WTC11 (cell line): ENCODE results near the gene FBXO40. TPM values are rescaled to one million over a fixed set of nuclear protein-coding genes. Genes with fewer than 3 reads are reported as not detected.
"Not testable (repeated sequence)": the region's sequence is repeated elsewhere in the genome, so short reads cannot be mapped to it uniquely, and the experiment has no call there.

ENCODE experiments used
- ATAC-seq: fragments of 200-7000 bp; cut with Tn5 transposase; 2 replicates; pipeline ENCODE4 v1.10.0; 2021; ENCODE audit warnings: mild to moderate bottlenecking, moderate library complexity
- CTCF ChIA-PET: fragments of 300-600 bp; sonication (Branson Sonifier 250); formaldehyde crosslinking; loops from one replicate; lab custom pipeline; 2021; ENCODE audit warnings: antibody characterized with exemption; lab: Charles Lee
- POLR2A ChIA-PET: fragments of 350-600 bp; sonication (Branson Sonifier 250); formaldehyde crosslinking; loops from one replicate; lab custom pipeline; 2021; ENCODE audit warnings: antibody characterized with exemption; lab: Charles Lee
- DNase-seq: peaks from one replicate; pipeline ENCODE4 v3.0.0; 2021; ENCODE audit warnings: low spot score
- H3K27ac Mint-ChIP-seq: 2 replicates; pipeline ENCODE4 v1.8.0; 2021; ENCODE audit warnings: mixed read lengths
- H3K27me3 Mint-ChIP-seq: 2 replicates; pipeline ENCODE4 v1.8.0; 2021; ENCODE audit warnings: low read depth, mild to moderate bottlenecking, moderate library complexity, mixed read lengths
- H3K36me3 Mint-ChIP-seq: 2 replicates; pipeline ENCODE4 v1.8.0; 2021; ENCODE audit warnings: mixed read lengths
- H3K4me1 Mint-ChIP-seq: 2 replicates; pipeline ENCODE4 v1.8.0; 2022; ENCODE audit warnings: mixed read lengths
- H3K4me3 Mint-ChIP-seq: 2 replicates; pipeline ENCODE4 v1.8.0; 2021; ENCODE audit warnings: mild to moderate bottlenecking, moderate library complexity, mixed read lengths
- H3K9me3 Mint-ChIP-seq: 2 replicates; pipeline ENCODE4 v1.8.0; 2021; ENCODE audit warnings: mixed read lengths
- AR ChIP-seq: fragments of 250-450 bp; sonication (Bioruptor Pico); IDR thresholded peaks from 2 replicates; pipeline ENCODE4 v1.9.0; 2021; ENCODE audit warnings: mild to moderate bottlenecking
- E2F1 ChIP-seq: sonication (generic); formaldehyde crosslinking; IDR thresholded peaks from 2 replicates; pipeline ENCODE4 v1.8.0; 2022; ENCODE audit warnings: mild to moderate bottlenecking, missing genetic modification reagents
- HMGA2 ChIP-seq: fragments of 250-450 bp; sonication (Bioruptor Pico); IDR thresholded peaks from 2 replicates; pipeline ENCODE4 v1.4.0; 2021; ENCODE audit warnings: mild to moderate bottlenecking, moderate library complexity
- JUN ChIP-seq: sonication (generic); formaldehyde crosslinking; IDR thresholded peaks from 2 replicates; pipeline ENCODE4 v1.8.0; 2023; ENCODE audit warnings: mild to moderate bottlenecking, missing genetic modification reagents
- KAT7 ChIP-seq: sonication (generic); formaldehyde crosslinking; IDR thresholded peaks from 2 replicates; pipeline ENCODE4 v1.8.1; 2023; ENCODE audit warnings: missing genetic modification reagents, mild to moderate bottlenecking, borderline replicate concordance
- MYBL2 ChIP-seq: sonication (generic); formaldehyde crosslinking; IDR thresholded peaks from 2 replicates; pipeline ENCODE4 v1.8.1; 2023; ENCODE audit warnings: mild to moderate bottlenecking, moderate library complexity, missing genetic modification reagents
- NFATC4 ChIP-seq: fragments of 250-450 bp; sonication (Bioruptor Pico); IDR thresholded peaks from 2 replicates; pipeline ENCODE4 v1.9.0; 2021; ENCODE audit warnings: mild to moderate bottlenecking
- NFYB ChIP-seq: sonication (generic); formaldehyde crosslinking; conservative IDR thresholded peaks from 2 replicates; pipeline ENCODE4 v1.8.0; 2022; ENCODE audit warnings: low read depth, missing genetic modification reagents
- STAT6 ChIP-seq: sonication (generic); formaldehyde crosslinking; conservative IDR thresholded peaks from 2 replicates; pipeline ENCODE4 v1.8.1; 2023; ENCODE audit warnings: mild to moderate bottlenecking, low read depth, missing genetic modification reagents, moderate library complexity
- USF1 ChIP-seq: sonication (generic); formaldehyde crosslinking; IDR thresholded peaks from 2 replicates; pipeline ENCODE4 v1.8.0; 2022; ENCODE audit warnings: mild to moderate bottlenecking, missing genetic modification reagents
- ZBTB21 ChIP-seq: sonication (generic); formaldehyde crosslinking; IDR thresholded peaks from 2 replicates; pipeline ENCODE4 v1.8.1; 2023; ENCODE audit warnings: mild to moderate bottlenecking, missing genetic modification reagents, borderline replicate concordance
- ZBTB43 ChIP-seq: sonication (generic); formaldehyde crosslinking; IDR thresholded peaks from 2 replicates; pipeline ENCODE4 v1.8.1; 2023; ENCODE audit warnings: mild to moderate bottlenecking, missing genetic modification reagents
- ZMAT4 ChIP-seq: fragments of 250-450 bp; sonication (Bioruptor Pico); IDR thresholded peaks from 2 replicates; pipeline ENCODE4 v1.9.0; 2021; ENCODE audit warnings: mild to moderate bottlenecking
- ZNF138 ChIP-seq: sonication (generic); formaldehyde crosslinking; conservative IDR thresholded peaks from 2 replicates; pipeline ENCODE4 v1.8.1; 2022; ENCODE audit warnings: mild to moderate bottlenecking, moderate library complexity, missing genetic modification reagents
- ZNF263 ChIP-seq: sonication (generic); formaldehyde crosslinking; IDR thresholded peaks from 2 replicates; pipeline ENCODE4 v1.8.1; 2022; ENCODE audit warnings: low read depth, mild to moderate bottlenecking, moderate library complexity, missing genetic modification reagents
- ZNF425 ChIP-seq: fragments of 250-450 bp; sonication (Bioruptor Pico); conservative IDR thresholded peaks from 2 replicates; pipeline ENCODE4 v1.9.0; 2021; ENCODE audit warnings: mild to moderate bottlenecking
- total RNA-seq: library from RNA; stranded (reverse); gene quantifications from 3 replicates; pipeline ENCODE4 v1.2.3, GENCODE V29; 2021

Gene FBXO40
- total RNA-seq, 1 experiment from 2014 or later: 0.04 TPM

GRCh38 chr3:121584418-121584817 lies 8.8 kb upstream of the FBXO40 start:
- CTCF ChIA-PET: interaction anchor here (1.5 kb wide), 1 partner anchor 37 kb away, joined by 4 read pairs; no protein-coding TSS in a partner anchor
- no peak for DNase-seq
- Mint-ChIP-seq H3K27ac (no peak overlapping the region), H3K36me3 (no peaks in the 10 kb centered on the region), H3K9me3 (no peaks in the 10 kb centered on the region), H3K4me3 (no peak overlapping the region), H3K27me3 (no peaks in the 10 kb centered on the region; the same call in 1 of the 2 replicates), H3K4me1 (peaks cover 7% of the 10 kb centered on the region; the same call in 1 of the 2 replicates)
- ATAC-seq: 0 out of 2 replicates have a peak, but pooled peaks have one; percentile 32
- TF ChIP-seq ZBTB43 (CRISPR knock-in tag) (no peak), ZNF263 (CRISPR knock-in tag) (no peak), HMGA2 (CRISPR knock-in tag) (no peak), AR (CRISPR knock-in tag) (no peak), ZNF138 (CRISPR knock-in tag) (no peak), KAT7 (no peak), JUN (no peak)
- POLR2A ChIA-PET: no interaction called here

GRCh38 chr3:121593806-121594205 lies 627 bp downstream of the FBXO40 start:
- peak overlapping the region; percentile 100 for H3K27ac Mint-ChIP-seq
- H3K4me3 Mint-ChIP-seq: peak overlapping the region; percentile 45
- POLR2A ChIA-PET: interaction anchor here (0.6 to 1.6 kb wide), 8 partner anchors 9 to 428 kb away, joined by 3 to 4 read pairs (median 4); partner anchors contain the start of genes EAF2, GOLGB1, ILDR1 and IQCB1
- CTCF ChIA-PET: interaction anchor here (0.7 to 3.2 kb wide), 6 partner anchors 8 to 55 kb away, joined by 3 to 18 read pairs (median 4); partner anchors contain the start of gene POLQ
- not testable (repeated sequence) for DNase-seq, H3K9me3 Mint-ChIP-seq, H3K27me3 Mint-ChIP-seq, H3K36me3 Mint-ChIP-seq
- H3K4me1 Mint-ChIP-seq: peaks cover 71% of the 10 kb centered on the region
- ATAC-seq: peak; percentile 16

GRCh38 chr3:121594850-121595249 lies 1.7 kb downstream of the FBXO40 start:
- ChIA-PET CTCF (interaction anchor here (3.2 kb wide), 1 partner anchor 48 kb away, joined by 18 read pairs; the partner anchor contains the start of gene POLQ), POLR2A (interaction anchor here (1.1 kb wide), 1 partner anchor 48 kb away, joined by 3 read pairs; no protein-coding TSS in a partner anchor)
- TF ChIP-seq STAT6 (CRISPR knock-in tag) (no peak), MYBL2 (CRISPR knock-in tag) (no peak)
- ATAC-seq: no peak
- H3K27me3 Mint-ChIP-seq: no peaks in the 10 kb centered on the region
- peaks cover 69% of the 10 kb centered on the region for H3K4me1 Mint-ChIP-seq
- no peaks in the 10 kb centered on the region for H3K9me3 Mint-ChIP-seq
- H3K36me3 Mint-ChIP-seq: no peaks in the 10 kb centered on the region
- DNase-seq: no peak
- H3K4me3 Mint-ChIP-seq: no peak overlapping the region
- H3K27ac Mint-ChIP-seq: peak overlapping the region; percentile 86

GRCh38 chr3:121595765-121596406 lies 2.7 kb downstream of the FBXO40 start:
- POLR2A ChIA-PET: no interaction called here
- H3K27me3 Mint-ChIP-seq: no peaks in the 10 kb centered on the region
- ATAC-seq: no peak
- H3K36me3 Mint-ChIP-seq: no peaks in the 10 kb centered on the region
- DNase-seq: no peak
- H3K27ac Mint-ChIP-seq: no peak overlapping the region
- no peak overlapping the region for H3K4me3 Mint-ChIP-seq
- H3K4me1 Mint-ChIP-seq: peaks cover 61% of the 10 kb centered on the region
- H3K9me3 Mint-ChIP-seq: no peaks in the 10 kb centered on the region
- CTCF ChIA-PET: no interaction called here
- no peak for TF ChIP-seq KAT7
- TF ChIP-seq USF1: no peak
- no peak for TF ChIP-seq E2F1 (CRISPR knock-in tag)
- TF ChIP-seq NFATC4 (CRISPR knock-in tag): no peak
- no peak for TF ChIP-seq ZNF425 (CRISPR knock-in tag)
- no peak for TF ChIP-seq NFYB (CRISPR knock-in tag)
- no peak for TF ChIP-seq ZMAT4
- TF ChIP-seq ZBTB21 (CRISPR knock-in tag): no peak
